IPS-18c (cell line): ENCODE data around the gene CXCL17.

Source experiments
- H3K4me3 ChIP-seq: 2 replicates; pipeline ENCODE4 v1.7.0; 2013; ENCODE audit warnings: low read depth, mild to moderate bottlenecking, low read length, moderate library complexity; ENCODE audit not compliant: insufficient read depth
- H3K9me3 ChIP-seq: one replicate; pipeline ENCODE4 v1.6.1; 2013; ENCODE audit warnings: mild to moderate bottlenecking, low read length, moderate library complexity; ENCODE audit not compliant: control insufficient read depth, insufficient read depth

The CXCL17 gene

GRCh38 chr19:42440357-42441048 is 2.2 kb downstream of the CXCL17 start:
- Histone ChIP-seq H3K9me3 (no peaks in the 10 kb centered on the region), H3K4me3 (no peak overlapping the region)

DNA sequence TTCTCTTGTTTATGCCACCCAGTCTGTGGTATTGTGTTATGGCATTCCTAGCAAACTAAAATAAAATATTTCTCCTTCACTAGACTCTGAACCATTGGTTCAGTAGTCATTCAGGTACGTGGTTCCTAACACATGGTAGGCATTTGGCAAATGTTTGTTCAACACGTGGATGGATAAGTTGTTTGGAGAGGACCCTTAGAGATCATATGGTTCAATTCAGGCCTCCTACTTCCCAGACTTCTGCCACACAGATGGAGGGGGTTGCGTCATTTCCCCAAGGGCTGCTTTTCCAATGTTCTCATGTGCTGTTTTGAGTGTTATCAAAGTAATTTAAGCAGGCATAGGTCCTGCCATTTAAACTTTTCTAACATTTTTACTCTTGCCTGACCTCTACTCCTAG is 6.7 kb downstream of the CXCL17 start:
- Histone ChIP-seq H3K9me3 (no peaks in the 10 kb centered on the region), H3K4me3 (no peak overlapping the region)

- no peaks in the 10 kb centered on the region for H3K9me3 ChIP-seq
- no peak overlapping the region for H3K4me3 ChIP-seq
Measured at GRCh38 chr19:42435316-42435715, 7.4 kb downstream of the CXCL17 start.

DNA sequence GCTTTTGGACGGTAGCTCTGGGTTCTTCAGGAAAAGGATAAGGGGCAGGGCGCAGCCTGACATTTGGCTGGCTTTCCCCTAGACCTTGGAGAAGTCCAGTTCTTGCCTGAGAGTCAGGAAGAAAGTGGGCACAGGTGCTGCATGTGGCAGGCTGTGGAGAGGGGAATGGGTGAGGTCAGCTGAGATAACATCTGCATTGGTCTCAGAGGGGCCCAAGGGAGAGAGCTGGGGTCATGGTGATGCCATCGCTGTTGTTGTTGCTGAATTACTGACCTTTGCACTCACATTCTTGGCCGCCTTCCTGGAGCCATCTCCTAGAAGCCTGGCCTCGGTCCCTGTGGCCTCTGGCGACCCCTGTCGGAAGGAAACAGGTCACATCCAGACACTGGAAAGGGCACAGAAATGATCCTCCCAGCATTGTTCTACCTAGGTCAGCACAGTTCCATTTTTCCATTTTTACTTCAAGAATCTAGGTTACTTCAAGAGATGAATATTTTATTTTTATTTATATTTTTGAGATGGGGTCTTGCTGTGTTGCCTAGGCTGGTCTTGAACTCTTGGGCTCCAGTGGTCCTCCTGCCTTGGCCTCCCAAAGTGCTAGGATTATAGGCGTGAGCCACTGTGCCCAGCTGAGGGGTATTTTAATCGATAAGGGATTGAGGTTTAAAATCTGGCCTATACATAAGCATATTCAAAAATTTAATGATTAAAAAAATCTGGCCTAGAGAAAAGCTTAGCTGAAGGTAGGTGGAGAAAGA is 9.1 kb downstream of the CXCL17 start:
- no peak overlapping the region for H3K4me3 ChIP-seq
- H3K9me3 ChIP-seq: no peaks in the 10 kb centered on the region

- Histone ChIP-seq H3K9me3 (no peaks in the 10 kb centered on the region), H3K4me3 (no peak overlapping the region)
Measured at GRCh38 chr19:42431486-42431885, 11.3 kb downstream of the CXCL17 start.

DNA sequence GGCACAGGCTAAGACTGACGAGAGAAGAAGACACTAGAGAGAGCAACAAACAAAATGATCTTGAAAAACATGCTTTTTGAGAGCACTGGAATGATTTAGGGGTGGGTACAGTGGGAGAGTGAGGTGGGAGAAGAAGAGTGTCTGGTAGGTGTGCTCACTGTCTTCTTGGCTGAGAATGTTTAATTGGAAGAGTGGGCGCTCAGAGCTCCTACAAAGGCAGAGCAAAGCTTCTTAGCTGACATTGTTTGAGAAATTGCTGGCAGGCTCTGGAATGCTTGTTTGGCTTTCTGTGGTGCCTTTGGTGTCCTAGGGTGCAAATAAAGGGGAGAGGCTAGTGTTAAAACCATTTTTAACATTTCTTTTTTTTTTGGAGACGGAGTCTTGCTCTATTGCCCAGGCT is 14.1 kb downstream of the CXCL17 start:
- Histone ChIP-seq H3K9me3 (peaks cover 5% of the 10 kb centered on the region), H3K4me3 (no peak overlapping the region)

- no peak within 1 kb of the TSS for H3K4me3 ChIP-seq
- H3K9me3 ChIP-seq: peaks cover 5% of the 10 kb centered on the region
Measured at GRCh38 chr19:42427313-42427712, 15.4 kb downstream of the CXCL17 start, which contains the start of gene LIPE. Gene LIPE (minus strand): TSS chr19:42427388. CDS start chr19:42427149, 239 bp downstream.

- Histone ChIP-seq H3K4me3 (no peak overlapping the region), H3K9me3 (peaks cover 5% of the 10 kb centered on the region)
Measured at GRCh38 chr19:42426643-42427042, 16.1 kb downstream of the CXCL17 start.

DNA sequence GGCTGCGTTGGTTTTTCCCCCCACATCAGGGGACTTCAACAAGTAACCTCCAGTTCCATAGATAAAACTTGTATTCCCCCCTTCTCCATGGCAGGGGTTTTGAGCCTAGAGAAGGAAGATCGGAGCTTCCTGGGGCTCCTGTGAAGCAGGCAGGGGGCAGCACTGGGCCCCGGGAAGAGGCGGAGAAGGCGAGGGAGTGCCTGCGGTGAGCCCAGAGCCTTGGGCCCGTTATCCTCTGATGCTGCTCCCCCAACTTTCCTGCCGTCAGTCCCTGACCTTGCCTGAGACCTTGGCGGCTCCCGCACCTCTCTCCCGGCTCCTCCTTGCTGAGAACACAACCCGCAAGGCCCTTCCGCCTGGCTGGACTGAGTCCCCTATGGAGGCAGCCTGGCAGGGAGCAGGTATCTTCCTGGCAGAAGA is 18.0 kb downstream of the CXCL17 start:
- Histone ChIP-seq H3K4me3 (no peak overlapping the region), H3K9me3 (peaks cover 5% of the 10 kb centered on the region)

GRCh38 chr19:42424345-42424707 is 18.4 kb downstream of the CXCL17 start:
- peaks cover 5% of the 10 kb centered on the region for H3K9me3 ChIP-seq
- H3K4me3 ChIP-seq: peak overlapping the region; percentile 22; the same call in 1 of the 2 replicates

- peaks cover 5% of the 10 kb centered on the region for H3K9me3 ChIP-seq
- peak overlapping the region; percentile 83 for H3K4me3 ChIP-seq
Measured at GRCh38 chr19:42423462-42424344, 19.0 kb downstream of the CXCL17 start.

GRCh38 chr19:42422901-42423461 is 19.8 kb downstream of the CXCL17 start:
- peak overlapping the region; percentile 83 for H3K4me3 ChIP-seq
- peaks cover 5% of the 10 kb centered on the region for H3K9me3 ChIP-seq

DNA sequence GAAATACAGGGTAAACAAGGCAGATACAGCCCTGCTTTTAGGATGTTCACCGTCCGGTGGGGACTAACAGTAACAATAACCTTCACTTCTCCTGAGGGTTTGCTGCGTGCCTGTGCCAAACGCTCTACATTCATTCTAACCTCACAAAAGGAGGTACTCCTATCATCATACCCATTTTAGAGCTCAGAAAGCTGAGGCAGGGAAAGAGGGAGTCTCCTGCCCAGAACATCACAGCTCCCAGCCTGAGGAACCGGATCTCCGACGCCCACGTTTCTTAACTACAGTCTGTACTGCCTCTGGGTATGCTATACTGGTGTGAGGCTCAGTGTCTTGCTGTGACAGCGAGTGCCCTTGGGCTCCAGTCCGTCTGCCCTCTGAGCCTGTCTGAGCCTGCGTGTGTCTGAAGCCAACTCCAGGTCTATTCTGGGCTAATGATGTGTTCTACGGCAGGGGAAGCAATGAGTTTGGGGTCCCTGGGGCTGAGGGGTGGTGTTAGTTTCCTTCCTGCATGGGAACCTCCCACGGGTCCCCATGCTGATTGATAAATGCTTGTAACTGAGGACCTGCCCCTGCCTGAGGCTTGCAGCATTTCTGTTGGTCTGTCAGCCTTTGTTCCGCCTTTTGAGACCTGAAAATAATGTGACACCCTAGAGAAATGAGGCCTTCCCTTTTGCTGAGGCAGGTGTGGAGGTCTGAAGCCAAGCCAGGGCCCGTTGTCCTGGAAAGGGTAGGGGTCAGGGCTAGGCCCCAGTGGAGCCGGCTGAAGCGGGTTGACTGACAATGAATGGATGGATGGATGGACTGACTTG is 20.4 kb downstream of the CXCL17 start:
- peaks cover 5% of the 10 kb centered on the region for H3K9me3 ChIP-seq
- peak overlapping the region; percentile 83 for H3K4me3 ChIP-seq

DNA sequence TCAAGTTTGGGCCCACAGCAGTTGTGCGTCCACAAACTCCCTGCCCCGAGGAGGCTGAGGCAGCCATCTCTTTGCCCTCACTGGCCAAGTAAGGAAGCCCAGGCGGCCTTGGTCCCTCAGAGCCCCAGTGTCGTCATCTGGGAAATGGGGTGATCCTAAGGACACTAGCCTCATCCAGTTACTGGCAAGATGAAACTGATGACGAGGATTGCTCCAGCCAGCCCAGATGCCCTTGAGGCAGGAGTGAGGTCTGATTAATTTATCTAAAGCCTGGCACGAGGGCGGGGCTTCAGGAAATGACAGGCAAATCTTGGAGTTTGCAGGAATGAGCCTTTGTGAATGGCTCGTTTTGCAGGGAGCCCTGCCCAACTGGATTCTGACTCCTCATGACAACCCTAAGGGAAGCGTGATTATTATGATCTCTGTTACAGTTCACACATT is 21.1 kb downstream of the CXCL17 start:
- Histone ChIP-seq H3K9me3 (peaks cover 5% of the 10 kb centered on the region), H3K4me3 (no peak overlapping the region)

GRCh38 chr19:42421101-42421500 is 21.6 kb downstream of the CXCL17 start:
- no peak overlapping the region for H3K4me3 ChIP-seq

DNA sequence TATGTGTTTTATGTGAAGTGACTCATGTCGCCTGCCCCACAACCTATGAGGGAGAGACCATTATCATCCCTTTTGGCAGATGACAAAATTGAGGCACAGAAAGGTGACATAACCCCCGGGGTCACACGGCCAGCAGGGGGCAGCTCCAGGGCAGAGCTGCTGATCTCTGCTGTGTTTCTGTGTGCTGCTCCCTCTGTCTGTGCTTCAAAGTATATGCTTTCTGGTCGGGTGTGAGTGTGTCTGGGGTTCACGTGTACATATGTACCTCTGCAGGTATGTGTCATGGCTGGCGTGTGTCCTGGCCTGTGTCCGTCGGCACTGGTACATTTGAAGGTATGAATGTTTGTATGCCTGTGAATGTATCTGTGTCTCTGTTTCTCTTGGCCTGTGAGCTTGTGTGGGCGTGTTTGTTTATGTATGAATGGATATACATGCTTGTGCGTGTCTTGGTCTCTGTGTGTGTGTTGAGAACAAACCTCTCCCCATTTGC is 22.6 kb downstream of the CXCL17 start:
- H3K9me3 ChIP-seq: peaks cover 5% of the 10 kb centered on the region
- H3K4me3 ChIP-seq: no peak overlapping the region

More at GRCh38 chr19:42421101-42421500, 21.6 kb downstream of the CXCL17 start:
- H3K9me3 ChIP-seq: peaks cover 5% of the 10 kb centered on the region
